K562 treated with DMSO at 1 percent for 24 hours (cell line): ENCODE results near the gene EPS8. TPM values are rescaled to one million over a fixed set of nuclear protein-coding genes. Genes with fewer than 3 reads are reported as not detected.

Experiments used
- total RNA-seq: library from RNA; unstranded; fragments of 300-600 nt; gene quantifications from 2 replicates; pipeline ENCODE4 v1.2.3, GENCODE V29; 2022; ENCODE audit warnings: low read depth; ENCODE audit not compliant: insufficient read depth

EPS8 gene
- total RNA-seq = 0.09 TPM in 1 of 2 replicates, not detected in the other

DNA sequence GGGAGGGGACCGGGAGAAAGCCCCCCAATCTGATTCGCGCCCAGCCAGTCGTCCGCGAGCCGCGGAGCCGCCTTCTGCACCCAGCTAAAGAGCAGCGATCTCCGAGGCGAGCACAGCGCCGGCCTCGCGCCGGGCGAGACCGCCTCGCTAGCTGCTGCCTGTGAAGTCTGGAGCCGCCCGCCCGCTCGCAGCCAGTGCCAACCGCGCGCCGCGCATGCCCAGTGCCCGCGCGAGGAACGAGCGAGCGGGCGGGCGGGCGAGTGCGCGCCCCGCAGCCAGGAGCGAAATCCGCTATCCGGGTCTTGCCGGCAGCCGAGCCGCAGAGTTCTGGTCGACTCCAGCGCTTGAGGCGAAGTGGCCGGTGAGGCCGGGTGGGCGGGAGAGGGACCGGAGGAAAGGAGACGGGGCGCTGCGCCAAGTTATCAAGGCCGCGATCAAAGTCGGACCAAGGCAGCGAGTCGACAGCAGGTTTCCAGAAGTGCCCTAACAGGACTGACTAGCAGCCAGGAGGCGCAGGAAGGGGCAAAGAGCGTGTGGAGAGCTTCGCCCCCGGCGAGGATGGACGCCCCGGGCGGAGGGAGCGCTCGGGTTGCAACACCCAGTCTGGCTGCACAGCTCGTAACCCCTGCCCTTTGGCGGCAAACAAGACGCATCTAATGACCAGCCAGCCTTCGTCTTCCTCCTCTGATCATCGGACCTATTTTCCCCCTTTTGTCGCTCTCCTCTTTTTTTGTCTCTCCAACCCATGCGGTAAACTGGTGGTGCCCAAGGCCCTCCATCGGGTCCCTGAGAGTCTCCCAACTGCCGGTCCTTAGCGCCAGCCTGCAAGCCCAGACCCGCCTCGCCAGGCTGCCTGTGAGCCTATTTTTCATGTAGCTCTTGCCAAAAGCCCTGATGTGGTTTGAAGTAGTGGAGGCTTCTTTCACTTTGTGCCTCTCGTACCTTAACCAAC lies at the start of gene EPS8:
Gene EPS8, minus strand, starts transcription at position 169 of the 952 bp plus-strand sequence. CDS start 106,437 bp downstream, outside the sequence.

Other genes starting within 250 kb of the EPS8 start
- 39.1 and 47.7 TPM in 2 replicates for gene STRAP, start 93.0 kb upstream of the EPS8 start, total RNA-seq
- 14.3 and 14.9 TPM in 2 replicates for gene DERA, start 121.9 kb upstream of the EPS8 start, total RNA-seq